ENCODE data around the gene OPCML.

The OPCML gene

DNA sequence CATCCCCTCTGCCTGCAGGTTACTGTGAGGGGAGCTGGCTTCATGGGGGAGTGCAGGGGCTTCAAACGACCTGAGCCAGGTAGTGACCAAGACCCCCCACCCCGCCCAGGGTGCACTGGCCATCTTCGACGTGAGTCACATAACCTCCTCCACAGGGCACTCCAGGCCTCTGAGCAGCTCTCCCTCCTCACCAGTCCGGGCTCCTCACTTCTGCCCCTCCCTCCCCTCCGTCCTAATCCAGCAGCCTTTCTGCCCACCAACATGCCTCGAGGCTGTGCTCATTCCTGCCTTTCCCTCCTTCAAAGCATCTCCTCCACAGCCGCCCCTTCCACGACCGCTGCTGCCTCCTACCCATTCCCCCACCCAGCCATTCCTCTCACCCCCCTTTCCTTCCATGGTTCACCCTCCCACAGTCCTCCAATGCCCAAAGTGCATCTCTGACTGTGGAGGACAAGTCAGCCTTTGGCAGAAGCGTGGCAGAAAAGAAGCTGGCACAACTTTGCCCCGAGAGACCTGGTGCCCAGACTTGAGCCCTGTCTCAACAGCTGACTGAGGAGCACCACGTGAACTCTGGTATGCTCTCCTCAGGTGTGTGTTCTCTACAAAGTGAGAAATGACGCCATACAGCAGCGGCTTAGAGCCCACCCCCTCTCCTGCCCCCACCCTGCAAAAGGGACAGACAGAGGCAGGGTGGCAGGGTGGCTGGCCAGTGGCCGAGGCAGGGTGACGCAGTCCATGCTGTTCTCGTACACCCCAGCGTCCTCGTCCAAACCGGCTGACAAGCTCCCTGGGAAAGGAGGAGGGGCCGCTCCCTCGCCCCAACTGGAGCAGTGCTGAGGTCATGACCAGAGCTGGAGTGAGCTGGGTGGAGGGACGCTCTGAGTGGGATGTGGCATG lies 30.4 kb downstream of the OPCML start:
- no peak for DNase-seq

DNA sequence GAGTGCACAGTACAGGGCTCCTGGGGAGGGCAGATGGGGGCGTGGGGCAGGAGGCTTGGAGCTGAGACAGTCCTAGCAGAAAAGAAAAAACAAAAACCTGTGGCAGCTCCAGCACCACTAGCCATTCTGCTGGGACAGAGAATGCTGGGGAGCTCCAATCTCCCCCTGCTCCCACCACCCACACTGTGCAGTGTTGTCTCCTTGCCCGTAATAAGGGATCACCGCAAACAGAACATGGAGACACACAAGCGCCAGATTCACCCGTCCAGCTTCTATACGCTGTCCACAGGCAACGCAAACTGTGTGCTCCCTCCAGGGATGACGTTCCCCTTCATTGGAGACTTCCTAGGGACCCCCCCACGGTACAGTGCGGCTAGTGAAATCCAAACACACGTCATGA lies 31.4 kb downstream of the OPCML start:
- DNase-seq, result no peak

DNA sequence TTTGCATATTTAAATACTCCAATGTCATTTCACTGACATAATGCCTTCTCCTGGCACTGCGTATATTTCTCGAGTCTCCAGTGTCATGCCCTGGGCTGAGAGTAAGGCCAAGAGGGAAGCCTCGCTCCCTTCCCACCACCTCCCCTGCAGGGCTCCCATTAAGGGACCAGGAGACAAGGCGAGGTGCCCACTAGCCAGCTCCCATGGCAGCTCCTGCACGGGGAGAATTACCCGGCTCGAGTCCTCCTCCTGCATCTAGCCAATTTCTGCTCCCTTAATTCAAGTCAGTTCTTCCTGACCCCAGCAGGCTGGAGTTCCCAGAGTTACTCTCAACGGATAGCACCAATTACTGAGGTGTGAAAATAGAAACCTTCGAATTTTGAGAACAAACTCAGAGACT lies 31.9 kb downstream of the OPCML start:
- DNase-seq, result no peak

DNA sequence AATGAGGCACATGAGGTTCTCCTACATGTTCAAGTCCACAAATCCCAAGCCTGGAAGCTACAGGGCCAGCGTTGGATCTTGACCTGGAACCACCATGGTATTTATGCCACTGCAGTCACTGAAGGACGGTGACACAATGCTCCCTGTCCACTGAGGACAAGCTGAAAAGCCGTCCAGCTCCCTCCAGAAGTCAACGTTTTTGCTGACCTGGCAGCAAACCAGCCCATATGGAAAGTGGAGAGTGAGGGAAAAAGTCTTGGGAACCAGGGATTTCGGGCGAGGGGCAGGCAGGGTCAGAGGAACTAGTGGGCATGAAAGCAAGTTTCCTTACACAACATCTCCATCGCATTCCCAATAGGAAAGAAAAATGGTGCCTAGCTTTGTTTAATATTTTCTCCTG lies 33.3 kb downstream of the OPCML start:
- DNase-seq, result no peak

DNA sequence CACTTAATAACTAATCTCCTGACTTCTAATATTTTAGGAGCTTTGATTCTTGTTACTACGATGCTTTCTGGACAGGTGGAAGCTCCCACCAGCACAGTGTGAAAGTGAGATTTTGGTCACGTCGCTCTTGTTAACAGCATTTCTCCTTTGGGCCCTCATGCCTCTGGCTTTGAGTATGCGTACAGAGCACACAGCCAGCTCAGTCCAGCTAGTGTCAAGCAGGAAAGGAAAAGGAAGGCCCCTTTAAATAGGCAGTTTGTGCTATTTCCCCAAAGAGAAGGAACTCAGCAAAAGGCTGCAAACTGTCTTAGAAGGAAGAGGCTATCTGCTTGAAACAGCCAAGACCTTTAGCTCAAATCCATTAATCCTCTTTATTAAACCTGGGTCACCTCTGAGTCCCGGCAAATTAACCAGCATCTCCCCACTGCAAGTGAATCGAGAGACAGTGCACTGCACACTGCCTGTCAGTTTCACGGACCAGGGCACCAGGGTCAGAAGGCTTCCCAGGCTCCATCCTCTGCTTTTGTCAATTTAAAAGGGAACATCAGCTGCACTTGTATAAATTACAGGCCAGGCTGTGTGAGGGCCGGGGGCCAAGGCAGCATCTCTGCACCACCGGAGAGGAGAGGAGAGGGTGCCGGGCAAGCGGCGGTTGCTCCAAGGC lies 34.7 kb downstream of the OPCML start:
- DNase-seq, result no peak

DNA sequence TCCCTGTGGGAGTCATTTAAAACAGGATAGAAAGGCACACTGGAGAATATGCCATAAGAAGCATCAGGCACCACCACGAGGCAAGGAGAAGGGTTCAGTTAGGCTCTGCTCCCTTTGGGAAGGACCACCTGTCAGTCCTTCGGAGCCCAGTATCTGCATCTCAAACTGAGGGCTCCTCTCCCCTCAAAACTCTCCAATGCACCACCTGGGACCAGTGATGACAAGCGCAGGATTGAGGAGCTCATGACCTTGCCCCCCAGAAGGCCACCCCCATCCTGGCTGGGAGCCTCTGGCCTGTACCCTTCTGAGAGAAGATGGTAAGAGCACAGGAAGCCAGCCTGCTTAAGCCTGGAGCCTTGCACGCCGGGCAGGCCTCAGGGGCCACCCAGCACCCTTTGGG lies 39.4 kb downstream of the OPCML start:
- DNase-seq, result no peak

DNA sequence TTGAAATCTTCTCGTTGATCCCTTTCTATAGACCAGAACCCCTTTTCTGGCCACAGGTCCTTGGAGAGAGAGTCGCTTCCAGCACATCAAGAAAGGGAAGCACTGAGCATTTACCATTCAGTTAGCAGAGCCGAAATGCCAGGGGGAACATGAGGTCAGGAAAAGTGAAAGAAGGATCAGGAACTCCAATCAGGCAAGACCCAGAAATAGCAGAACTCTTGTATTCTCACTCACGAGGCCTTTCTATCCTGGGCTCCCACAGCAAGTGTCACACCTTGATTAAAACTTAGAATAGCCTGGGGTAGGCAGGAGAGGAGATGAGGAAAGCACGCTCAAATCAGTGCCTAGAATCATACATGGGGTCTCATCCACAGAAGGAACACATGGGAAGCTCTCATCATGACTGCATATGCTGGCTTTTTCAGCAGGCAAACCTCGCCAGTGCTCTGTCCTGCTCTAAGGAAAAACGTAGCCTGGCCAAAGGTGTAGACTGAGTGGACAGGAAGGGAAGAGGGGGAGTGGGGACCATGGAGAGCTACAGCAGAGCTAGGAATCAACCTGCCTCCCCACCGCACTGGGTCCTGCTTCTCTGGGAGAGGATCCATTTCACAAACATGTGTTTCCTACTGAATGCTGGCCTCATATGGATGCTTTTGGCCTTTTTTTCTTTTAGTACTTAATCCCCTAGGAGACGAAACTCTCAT lies 40.5 kb downstream of the OPCML start:
- DNase-seq, result no peak

DNA sequence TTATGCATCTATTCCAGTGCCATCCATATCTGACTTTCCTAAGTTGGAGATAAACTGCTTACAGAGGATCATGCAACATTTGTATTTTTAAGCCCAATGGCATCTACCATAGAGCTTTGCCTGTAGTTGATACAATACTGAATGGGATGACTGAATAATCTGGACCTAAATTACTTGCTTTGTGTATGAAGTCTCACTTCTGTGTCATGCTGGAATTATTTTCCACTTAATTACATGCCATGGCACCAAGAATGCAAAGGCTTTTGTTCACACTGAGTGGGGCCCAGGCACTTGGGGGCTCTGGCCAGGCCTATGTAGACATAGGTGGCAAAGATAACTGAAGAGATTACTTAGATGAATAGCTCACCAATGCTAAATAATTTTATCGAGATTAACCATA lies 51.6 kb downstream of the OPCML start:
- DNase-seq, result no peak

DNA sequence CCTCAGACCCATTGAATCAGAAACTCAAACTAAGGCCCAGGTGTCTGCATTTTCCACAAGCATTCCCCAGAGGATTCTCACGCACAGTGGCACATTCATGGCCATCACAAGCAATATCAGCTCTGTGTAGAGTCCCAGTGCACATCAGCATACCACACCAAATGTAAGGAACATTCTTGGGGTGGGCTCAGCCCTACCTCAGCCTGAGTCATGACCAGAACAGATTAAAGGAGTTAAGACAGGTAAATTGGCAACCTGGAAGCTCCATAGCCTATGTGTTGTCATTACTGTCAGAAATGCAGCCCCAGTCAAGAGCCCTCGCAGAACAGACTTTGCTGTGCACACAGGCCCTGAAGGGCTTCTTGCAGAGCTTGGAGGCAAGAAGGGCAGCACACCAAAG lies 53.1 kb downstream of the OPCML start:
- no peak for DNase-seq

DNA sequence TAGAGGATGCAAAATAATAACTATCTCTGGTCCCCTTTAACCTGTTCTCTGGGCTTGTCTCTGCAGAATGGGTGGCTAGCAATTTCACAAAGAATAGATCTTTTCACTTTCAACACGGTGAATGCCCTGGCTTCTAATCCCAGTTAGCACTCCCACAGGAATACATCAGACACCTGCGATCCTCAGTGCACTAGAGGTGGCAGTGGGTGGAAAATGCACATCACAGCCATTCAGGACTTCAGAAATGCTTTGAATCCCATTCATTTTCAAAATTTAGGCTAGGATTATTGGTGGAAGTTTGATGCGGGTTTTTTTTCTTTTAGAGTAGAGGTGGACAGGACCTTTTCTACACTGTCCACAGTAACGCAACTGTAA lies 55.1 kb downstream of the OPCML start:
- no peak for DNase-seq

DNA sequence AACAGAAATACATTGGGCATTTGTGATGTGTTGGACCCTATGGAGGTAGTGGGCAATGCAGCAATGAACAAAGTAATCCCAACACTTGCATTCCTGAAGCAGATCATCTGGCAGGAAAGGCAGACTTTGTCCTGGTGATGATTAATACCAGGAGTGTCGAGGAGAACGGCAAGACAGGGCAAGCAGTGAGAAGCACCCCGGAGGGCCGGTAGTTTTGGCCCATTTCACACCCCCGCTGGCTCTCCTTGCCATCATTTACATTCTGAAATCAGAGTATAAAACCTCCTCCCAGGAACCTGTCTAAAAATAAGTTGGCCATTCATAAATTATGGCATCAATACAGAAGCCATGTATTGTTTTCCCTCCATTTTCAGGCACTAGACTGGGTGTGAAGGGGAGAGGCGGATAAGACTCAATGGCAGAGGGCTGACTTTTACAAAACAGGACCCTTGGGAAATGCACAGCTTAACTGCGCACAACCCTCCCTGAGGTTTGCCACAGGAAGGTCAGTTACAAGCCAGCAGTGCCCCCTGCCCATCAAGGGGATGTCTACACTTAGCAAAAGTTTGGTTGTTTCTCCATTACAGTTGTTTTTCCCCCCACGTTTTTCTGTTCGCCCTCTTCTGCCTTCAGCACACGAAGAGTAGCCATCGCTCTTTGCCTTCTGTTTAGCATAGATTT lies 55.6 kb downstream of the OPCML start:
- no peak for DNase-seq

DNA sequence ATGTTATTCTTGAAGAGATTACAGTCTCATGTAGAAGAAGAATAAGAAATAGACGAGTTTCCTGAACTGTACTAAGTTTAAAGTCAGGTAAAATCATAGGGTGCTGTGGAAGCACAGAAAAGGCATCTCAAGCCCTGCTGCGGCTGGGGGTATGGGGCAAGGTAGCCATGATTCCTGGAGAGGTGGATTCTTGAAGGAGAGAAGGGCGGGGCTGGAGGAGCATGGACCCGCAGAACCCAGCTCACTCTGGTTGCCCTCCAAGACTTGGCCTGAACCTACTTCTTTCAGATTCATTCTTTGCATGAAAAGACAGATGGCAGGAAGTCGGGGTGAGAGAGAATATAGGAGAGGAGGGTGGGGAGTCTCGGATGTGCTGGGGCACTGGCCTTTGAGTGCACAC lies 57.8 kb downstream of the OPCML start:
- no peak for DNase-seq

DNA sequence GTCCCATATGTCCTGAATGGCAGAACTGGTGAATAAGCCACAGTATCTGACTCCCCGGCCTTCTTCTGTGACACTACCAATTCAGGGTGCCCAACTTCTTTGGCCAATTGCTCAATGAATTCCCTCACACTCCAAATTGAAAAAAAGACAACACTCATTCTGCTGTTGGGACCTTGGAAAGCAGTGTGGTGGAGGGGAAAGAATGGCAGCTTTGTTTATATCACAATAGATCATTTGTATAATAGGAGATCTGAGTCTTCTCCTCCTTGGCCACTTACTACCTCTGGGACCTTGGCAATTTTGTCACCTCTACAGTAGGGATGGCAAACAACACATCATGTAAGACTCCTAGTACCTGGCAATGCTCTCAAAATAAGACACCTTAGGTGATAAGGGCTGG lies 64.6 kb downstream of the OPCML start:
- DNase-seq, result no peak

DNA sequence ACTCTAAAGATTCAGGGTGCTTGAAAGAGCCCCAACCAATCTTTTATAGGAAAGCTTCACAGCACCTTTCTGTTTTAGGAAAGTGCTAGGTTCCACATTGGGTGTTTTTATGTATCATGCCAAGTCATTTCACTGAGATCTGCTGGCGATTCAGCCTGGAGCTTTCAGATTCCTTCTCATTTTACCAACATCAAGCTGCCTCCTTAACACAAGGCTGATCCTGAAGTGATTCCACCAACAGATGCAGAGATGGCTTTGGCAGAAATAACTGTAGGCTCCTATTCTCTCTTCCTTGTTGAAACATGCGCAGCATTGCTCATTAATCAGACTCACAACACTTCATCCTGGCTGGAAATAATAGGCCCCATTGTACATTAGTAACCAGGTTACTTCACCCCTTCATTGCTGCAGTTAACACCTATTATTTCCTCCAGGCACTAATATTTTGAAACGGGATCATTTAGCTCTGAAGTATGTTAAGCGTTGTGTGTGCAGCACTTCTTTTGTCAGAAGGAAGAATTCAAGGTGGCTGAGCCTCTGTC lies 89.0 kb downstream of the OPCML start:
- DNase-seq, result no peak

DNA sequence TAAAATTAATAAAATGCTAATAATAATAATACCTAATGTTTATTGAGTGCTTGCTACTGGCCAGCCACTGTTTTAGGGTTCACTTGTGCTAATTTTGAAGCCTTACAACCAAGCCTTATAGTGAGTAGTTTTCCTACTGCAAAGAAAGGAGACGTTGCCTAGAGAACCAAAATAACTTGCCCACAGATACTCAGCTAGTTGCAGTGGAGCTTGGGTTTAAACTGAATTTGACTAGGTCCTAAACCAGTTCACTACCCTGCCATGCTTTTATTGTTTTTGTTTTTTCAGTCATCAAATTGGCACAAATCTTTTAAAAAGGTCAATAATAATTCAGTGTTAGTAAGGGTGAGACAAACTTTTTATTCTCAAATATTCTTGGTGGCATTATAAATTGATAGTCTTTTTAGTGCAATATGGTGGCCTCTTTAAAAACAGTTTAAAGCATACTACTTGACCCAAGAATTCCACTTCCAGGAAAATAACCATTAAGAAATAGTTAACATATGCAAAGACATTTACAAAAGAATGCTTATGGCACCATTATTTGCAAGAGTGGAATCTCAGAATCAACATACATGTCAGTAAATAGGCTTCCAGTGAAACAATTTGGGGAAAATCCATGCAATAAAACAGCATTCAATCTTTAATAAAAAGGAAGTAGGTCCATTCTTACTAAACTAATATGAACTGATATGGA lies 90.2 kb downstream of the OPCML start:
- DNase-seq, result no peak

DNA sequence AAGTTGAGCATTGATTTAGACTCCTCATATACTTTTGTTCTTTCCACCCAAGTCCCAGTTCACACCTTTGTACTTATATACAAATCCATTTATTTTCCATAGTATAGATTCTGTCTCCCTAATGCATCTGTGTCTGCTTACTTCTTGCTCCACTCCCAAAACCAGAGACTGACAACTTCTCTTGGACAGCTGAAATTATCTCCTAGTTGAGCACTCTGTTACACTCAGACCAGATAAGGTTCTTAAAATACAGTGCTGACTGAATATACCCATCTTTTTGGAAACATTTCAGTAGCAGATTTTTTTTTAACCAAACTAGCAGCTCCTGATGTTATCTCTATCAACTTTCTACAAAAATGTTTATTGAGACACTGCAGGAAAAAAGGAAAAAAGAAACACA lies 106.3 kb downstream of the OPCML start:
- DNase-seq, result no peak

DNA sequence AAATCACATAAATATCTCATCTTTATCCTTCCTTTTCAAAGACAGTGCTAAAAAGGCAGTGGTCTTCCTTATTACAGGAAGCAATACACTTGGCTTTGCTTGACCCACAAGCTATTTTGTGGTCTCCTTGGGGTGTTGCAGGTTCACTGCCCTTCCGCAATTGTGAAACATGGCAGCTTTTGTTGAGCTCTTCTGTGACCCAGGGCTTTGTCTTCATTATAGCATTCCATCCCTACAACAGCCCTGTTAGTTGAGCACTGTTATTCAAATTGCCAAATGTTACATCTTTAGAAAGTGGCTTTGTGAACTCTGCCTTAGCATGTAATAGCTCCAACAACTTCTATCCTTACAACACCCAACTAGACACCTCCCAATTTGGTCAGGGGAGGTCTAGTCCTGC lies 107.1 kb downstream of the OPCML start:
- no peak for DNase-seq

DNA sequence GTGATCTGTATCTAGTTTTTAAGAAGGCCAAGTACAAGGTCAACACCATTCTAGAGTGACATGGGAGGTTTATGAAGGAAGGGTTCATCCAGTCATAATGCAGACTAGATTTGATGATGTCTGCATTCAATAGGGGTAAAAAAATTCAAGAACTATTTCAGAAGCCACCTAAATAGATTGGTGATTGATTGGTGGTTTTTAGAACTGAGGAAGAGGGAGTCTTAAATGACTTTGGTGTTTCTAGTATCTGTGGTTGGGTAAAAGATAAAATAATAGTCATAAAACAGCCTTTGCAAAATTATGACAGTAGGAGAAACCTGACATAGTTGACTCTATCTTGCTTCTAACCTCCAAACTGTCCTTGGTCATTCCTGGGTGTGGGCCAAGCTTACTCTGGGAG lies 114.1 kb downstream of the OPCML start:
- DNase-seq, result no peak

DNA sequence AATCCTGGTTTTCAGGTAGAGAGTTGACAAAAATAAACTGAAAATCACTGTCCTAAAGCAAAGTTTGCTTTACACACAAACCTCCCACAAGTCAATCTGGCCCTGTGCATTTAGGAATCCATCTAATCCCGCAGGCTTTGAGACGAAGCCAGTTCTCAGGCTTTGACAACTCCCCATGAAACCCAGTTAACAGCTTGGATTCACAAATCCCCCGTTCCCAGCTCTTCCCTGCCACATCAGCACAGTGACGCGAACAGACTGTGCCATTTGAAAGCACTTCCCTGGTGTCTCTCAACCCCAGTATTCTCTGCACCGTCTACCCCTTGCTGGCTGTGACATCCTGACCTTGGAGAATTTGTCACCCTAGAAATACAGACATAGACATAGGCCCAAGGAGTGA lies 117.8 kb downstream of the OPCML start:
- DNase-seq, result no peak

DNA sequence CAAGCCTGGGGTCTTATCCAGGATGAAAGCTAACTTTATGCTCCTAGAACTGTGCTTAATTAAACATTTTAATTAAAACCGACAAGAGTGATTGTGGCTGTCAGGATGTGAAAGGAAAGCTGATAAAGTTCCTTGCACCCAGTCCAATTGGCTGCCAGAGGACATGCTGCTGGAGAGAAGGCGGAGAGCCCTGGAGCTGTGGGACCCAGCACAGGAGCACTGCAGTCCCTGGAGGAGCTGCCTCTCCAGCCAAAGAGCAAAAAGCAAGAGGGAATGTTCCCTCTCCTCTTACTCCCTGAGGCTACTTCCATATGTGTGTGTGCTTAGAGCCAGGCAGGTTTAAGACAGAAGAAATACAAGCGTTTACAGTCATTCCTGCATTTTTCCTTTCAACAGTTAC lies 118.6 kb downstream of the OPCML start:
- DNase-seq, result no peak

DNA sequence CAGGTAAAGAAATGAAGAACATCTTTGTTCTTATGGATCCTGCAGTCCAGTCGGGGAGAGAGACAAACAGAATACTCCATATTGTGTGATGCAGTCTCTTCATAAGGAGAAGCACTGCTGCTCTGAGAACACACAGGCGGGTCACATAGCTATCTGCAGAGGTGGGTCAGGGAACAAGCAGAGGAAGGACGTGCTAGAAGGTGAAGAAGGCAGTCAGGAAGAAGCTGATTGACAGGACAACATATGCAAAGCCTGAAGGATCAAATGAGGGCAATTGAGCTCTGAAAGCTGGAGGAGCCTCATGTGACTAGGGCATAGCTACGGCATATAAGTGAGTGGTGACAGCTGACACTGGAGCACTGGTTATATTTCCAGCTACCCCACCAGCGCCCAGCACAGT lies 122.5 kb downstream of the OPCML start:
- no peak for DNase-seq

DNA sequence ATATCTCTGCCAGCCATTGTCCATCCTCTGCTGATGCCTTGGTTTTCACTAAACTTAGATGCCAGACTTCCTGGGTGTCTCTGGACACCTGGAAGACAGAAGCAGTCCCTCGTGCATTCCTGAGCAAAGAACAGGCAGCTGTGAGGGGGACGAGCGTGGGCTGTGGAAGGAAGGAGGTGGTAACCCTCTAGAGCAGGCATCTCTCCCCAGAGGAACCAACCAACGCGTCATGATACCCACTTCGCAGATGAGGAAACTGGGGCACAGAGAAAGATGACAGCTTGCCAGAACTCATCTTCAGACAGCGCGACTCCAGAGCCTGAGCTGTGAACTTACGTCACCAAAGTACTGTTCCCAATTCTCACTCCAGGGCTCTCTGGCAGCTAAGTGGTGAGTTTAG lies 123.4 kb downstream of the OPCML start:
- DNase-seq, result no peak

DNA sequence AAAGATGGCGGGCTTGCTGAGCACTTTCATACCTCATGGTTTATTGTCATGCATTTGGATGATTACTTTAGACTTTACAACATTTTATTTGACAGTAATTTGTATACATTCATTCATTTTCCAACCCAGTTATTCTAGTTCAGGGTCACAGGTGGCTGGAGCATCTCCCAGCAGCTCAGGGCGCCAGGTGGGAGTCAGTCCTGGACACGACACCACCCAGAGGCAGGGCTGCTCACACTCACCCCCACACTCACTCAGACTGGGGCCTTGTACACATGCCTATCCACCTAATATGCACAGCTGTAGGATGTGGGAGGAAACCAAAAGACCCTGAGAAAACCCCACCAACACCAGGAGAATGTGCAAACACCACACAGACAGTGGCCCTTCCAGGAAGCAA lies 123.9 kb downstream of the OPCML start:
- no peak for DNase-seq
